Panc1 (cell line): ENCODE data around the gene SLCO1B3. TPM values are rescaled to one million over a fixed set of nuclear protein-coding genes. Genes with fewer than 3 reads are reported as not detected.

Experiments
- ATAC-seq: fragments of 200-7000 bp; cut with Tn5 transposase; 2 replicates; pipeline ENCODE4 v1.9.1; 2020; ENCODE audit warnings: mild to moderate bottlenecking, moderate library complexity
- Bru-seq: library from RNA; stranded (reverse); fragments of 400-500 nt; gene quantifications from one replicate; lab custom pipeline; 2021; lab: Mats Ljungman, UMichigan
- BruChase-seq, 2 experiments: library from RNA; stranded (reverse); fragments of 400-500 nt; gene quantifications; one replicate each; lab custom pipeline; 2021; lab: Mats Ljungman, UMichigan
- BruUV-seq: library from RNA; stranded (reverse); fragments of 400-500 nt; replicated peaks from 2 replicates; lab custom pipeline; 2021; lab: Mats Ljungman, UMichigan
- CTCF ChIA-PET: fragments of 300-600 bp; sonication (Branson Sonifier 250); formaldehyde crosslinking; loops from one replicate; lab custom pipeline; 2022; ENCODE audit warnings: antibody characterized with exemption; lab: Charles Lee
- POLR2A ChIA-PET: fragments of 300-600 bp; sonication (Branson Sonifier 250); formaldehyde crosslinking; loops from one replicate; lab custom pipeline; 2022; ENCODE audit warnings: antibody characterized with exemption; lab: Charles Lee
- DNase-seq: peaks from one replicate; pipeline ENCODE4 v3.0.0-alpha.2; 2010; ENCODE audit warnings: low read depth, low spot score
- H3K27ac ChIP-seq: 2 replicates; pipeline ENCODE4 v1.5.1; 2011; ENCODE audit warnings: mild to moderate bottlenecking, low read length, inconsistent platforms
- H3K27me3 ChIP-seq: fragments of 200-500 bp; sonication (Bioruptor generic); 2 replicates; pipeline ENCODE4 v1.6.0; 2014; ENCODE audit warnings: low read length, inconsistent platforms; ENCODE audit not compliant: control insufficient read depth, insufficient read depth
- H3K36me3 ChIP-seq: fragments of 200-500 bp; sonication (Bioruptor generic); 2 replicates; pipeline ENCODE4 v1.5.1; 2014; ENCODE audit warnings: inconsistent platforms, mild to moderate bottlenecking, low read length, moderate library complexity; ENCODE audit not compliant: control insufficient read depth, insufficient read depth
- H3K4me1 ChIP-seq: 2 replicates; pipeline ENCODE4 v1.5.1; 2011; ENCODE audit warnings: inconsistent platforms, mild to moderate bottlenecking, low read length, moderate library complexity; ENCODE audit not compliant: control insufficient read depth, insufficient read depth
- H3K4me3 ChIP-seq, 2 experiments: 2 replicates each; pipeline ENCODE4 v1.5.1; 2011 to 2012; ENCODE audit warnings: low read depth in 2 of 2, low read length in 2 of 2, mild to moderate bottlenecking in 2 of 2, inconsistent platforms in 1 of 2, moderate library complexity in 1 of 2
- H3K9me3 ChIP-seq: fragments of 200-500 bp; sonication (Bioruptor generic); 2 replicates; pipeline ENCODE4 v1.5.1; 2014; ENCODE audit warnings: low read depth, mild to moderate bottlenecking, inconsistent platforms, low read length, moderate library complexity; ENCODE audit not compliant: control insufficient read depth, insufficient read depth
- POLR2AphosphoS5 ChIP-seq: IDR thresholded peaks from 2 replicates; pipeline ENCODE4 v1.6.1; 2012; ENCODE audit warnings: mild to moderate bottlenecking, low read depth, low read length, moderate library complexity
- SIN3A ChIP-seq: IDR thresholded peaks from 2 replicates; pipeline ENCODE4 v1.6.1; 2012; ENCODE audit warnings: low read depth, mild to moderate bottlenecking, low read length, moderate library complexity, borderline replicate concordance; ENCODE audit not compliant: insufficient read depth
- TCF7L2 ChIP-seq: IDR thresholded peaks from 2 replicates; pipeline ENCODE4 v1.6.1; 2011; ENCODE audit warnings: mild to moderate bottlenecking, low read depth, low read length, inconsistent platforms
- in situ Hi-C: cut with HindIII; loops from 2 replicates; pipeline ENCODE4 v1.10.0; 2016; ENCODE audit warnings: low sequenced_read_pairs, low pct_unique_long_range_greater_than_20kb
- intact Hi-C: fragments of 100-400 bp; cut with micrococcal nuclease; formaldehyde crosslinking; loops from one replicate; pipeline ENCODE4 v1.10.0; 2022; ENCODE audit not compliant: unreplicated experiment
- long read RNA-seq: library from polyadenylated mRNA; unstranded; transcript quantifications from one replicate; pipeline ENCODE4 v2.0.0, GENCODE V29; 2021; ENCODE audit not compliant: unreplicated experiment
- polyA plus RNA-seq: library from polyadenylated mRNA; unstranded; fragments of >200 nt; gene quantifications from one replicate; pipeline ENCODE4 v1.2.1, GENCODE V29; 2012; ENCODE audit warnings: missing spikeins; ENCODE audit not compliant: insufficient read length
- total RNA-seq: library from RNA; stranded (reverse); gene quantifications from one replicate; pipeline ENCODE4 v1.2.1, GENCODE V29; 2021; ENCODE audit not compliant: unreplicated experiment
- TF ChIP-seq, protein P1 (sequence below): fragments of 450-650 bp; IDR thresholded peaks from 2 replicates; pipeline ENCODE4 v1.5.1; 2017; ENCODE audit warnings: mild to moderate bottlenecking
- TF ChIP-seq, protein P2 (sequence below), 2 experiments: IDR thresholded peaks; 2 replicates each; pipeline ENCODE4 v1.6.1; 2011 to 2012; ENCODE audit warnings: low read depth in 2 of 2, control low read depth in 1 of 2, low read length in 1 of 2, mild to moderate bottlenecking in 1 of 2, moderate library complexity in 1 of 2; ENCODE audit not compliant: insufficient read depth in 1 of 2

SLCO1B3 gene
- total RNA-seq (0.85 TPM), Bru-seq, nascent RNA (percentile 11 among the genes with signal in this experiment), BruChase-seq, experiment 1, labeled RNA remaining after a 2-hour chase (percentile 31 among the genes with signal in this experiment), BruChase-seq, experiment 2, labeled RNA remaining after a 6-hour chase (percentile 37 among the genes with signal in this experiment)
- polyA plus RNA-seq: 0.16 TPM
- long read RNA-seq, partial matches to known transcripts: 1 of 3 reads
- long read RNA-seq, other reads (novel, unspliced or antisense): 2 of 3 reads

DNA sequence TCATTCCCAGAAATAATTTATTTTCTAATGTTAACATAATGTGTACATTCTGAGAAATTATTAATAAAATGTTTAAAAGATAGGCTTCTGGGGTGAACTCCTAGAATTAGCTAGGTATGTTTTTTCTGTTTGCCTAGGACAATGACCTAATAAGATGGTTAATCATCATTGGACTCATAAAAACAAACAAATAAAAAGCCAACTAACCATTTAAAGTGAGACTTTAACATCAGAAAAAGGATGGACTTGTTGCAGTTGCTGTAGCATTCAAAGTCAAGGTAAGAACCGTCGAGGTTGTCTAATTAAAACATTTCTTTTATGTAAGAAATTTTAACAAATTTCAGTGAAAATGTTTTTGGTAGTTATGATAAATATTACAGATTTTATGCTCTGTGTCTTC, at the start of gene SLCO1B3:
Gene SLCO1B3, plus strand, starts transcription at position 219 of the 400 bp plus-strand sequence. CDS start 5,034 bp downstream, outside the sequence.
- no peaks in the 10 kb centered on the region for H3K36me3 ChIP-seq
- TF ChIP-seq, protein P1, sequence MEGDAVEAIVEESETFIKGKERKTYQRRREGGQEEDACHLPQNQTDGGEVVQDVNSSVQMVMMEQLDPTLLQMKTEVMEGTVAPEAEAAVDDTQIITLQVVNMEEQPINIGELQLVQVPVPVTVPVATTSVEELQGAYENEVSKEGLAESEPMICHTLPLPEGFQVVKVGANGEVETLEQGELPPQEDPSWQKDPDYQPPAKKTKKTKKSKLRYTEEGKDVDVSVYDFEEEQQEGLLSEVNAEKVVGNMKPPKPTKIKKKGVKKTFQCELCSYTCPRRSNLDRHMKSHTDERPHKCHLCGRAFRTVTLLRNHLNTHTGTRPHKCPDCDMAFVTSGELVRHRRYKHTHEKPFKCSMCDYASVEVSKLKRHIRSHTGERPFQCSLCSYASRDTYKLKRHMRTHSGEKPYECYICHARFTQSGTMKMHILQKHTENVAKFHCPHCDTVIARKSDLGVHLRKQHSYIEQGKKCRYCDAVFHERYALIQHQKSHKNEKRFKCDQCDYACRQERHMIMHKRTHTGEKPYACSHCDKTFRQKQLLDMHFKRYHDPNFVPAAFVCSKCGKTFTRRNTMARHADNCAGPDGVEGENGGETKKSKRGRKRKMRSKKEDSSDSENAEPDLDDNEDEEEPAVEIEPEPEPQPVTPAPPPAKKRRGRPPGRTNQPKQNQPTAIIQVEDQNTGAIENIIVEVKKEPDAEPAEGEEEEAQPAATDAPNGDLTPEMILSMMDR: no peak
- TF ChIP-seq TCF7L2 (no peak), SIN3A (no peak), POLR2AphosphoS5 (no peak)
- TF ChIP-seq, protein P2, sequence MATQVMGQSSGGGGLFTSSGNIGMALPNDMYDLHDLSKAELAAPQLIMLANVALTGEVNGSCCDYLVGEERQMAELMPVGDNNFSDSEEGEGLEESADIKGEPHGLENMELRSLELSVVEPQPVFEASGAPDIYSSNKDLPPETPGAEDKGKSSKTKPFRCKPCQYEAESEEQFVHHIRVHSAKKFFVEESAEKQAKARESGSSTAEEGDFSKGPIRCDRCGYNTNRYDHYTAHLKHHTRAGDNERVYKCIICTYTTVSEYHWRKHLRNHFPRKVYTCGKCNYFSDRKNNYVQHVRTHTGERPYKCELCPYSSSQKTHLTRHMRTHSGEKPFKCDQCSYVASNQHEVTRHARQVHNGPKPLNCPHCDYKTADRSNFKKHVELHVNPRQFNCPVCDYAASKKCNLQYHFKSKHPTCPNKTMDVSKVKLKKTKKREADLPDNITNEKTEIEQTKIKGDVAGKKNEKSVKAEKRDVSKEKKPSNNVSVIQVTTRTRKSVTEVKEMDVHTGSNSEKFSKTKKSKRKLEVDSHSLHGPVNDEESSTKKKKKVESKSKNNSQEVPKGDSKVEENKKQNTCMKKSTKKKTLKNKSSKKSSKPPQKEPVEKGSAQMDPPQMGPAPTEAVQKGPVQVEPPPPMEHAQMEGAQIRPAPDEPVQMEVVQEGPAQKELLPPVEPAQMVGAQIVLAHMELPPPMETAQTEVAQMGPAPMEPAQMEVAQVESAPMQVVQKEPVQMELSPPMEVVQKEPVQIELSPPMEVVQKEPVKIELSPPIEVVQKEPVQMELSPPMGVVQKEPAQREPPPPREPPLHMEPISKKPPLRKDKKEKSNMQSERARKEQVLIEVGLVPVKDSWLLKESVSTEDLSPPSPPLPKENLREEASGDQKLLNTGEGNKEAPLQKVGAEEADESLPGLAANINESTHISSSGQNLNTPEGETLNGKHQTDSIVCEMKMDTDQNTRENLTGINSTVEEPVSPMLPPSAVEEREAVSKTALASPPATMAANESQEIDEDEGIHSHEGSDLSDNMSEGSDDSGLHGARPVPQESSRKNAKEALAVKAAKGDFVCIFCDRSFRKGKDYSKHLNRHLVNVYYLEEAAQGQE (IDR thresholded peaks at IDR 0.05; ENCODE audit: insufficient read depth in 1 of 2, low read depth in 2 of 2, low read length in 1 of 2): no peak
- H3K4me3 ChIP-seq: no peak within 1 kb of the TSS
- in situ Hi-C loops (no loop called here), intact Hi-C loops (no loop called here)
- ATAC-seq (no peak), DNase-seq (no peak)
- ChIA-PET POLR2A (no interaction called here), CTCF (no interaction called here)
- H3K9me3 ChIP-seq: no peaks in the 10 kb centered on the region
- no peaks in the 10 kb centered on the region for H3K4me1 ChIP-seq
- H3K27me3 ChIP-seq: no peaks in the 10 kb centered on the region
- H3K27ac ChIP-seq: no peak within 1 kb of the TSS
- no TSS peak for BruUV-seq

GRCh38 chr12:20777420-20777819, 33.1 kb upstream of the SLCO1B3 start:
- no peak overlapping the region for H3K27ac ChIP-seq
- H3K9me3 ChIP-seq: no peaks in the 10 kb centered on the region
- ChIA-PET POLR2A (no interaction called here), CTCF (no interaction called here)
- no peak overlapping the region for H3K4me3 ChIP-seq
- H3K36me3 ChIP-seq: no peaks in the 10 kb centered on the region
- no peaks in the 10 kb centered on the region for H3K27me3 ChIP-seq
- DNase-seq (no peak), ATAC-seq (no peak)
- intact Hi-C loops: no loop called here
- H3K4me1 ChIP-seq: no peaks in the 10 kb centered on the region
- TF ChIP-seq, protein P2 (IDR thresholded peaks at IDR 0.05; ENCODE audit: insufficient read depth in 1 of 2, low read depth in 2 of 2, low read length in 1 of 2): no peak
- TF ChIP-seq TCF7L2 (no peak), POLR2AphosphoS5 (no peak), SIN3A (no peak)
- TF ChIP-seq, protein P1: no peak
- BruUV-seq: no TSS peak
- in situ Hi-C loops: no loop called here
